NCI-H2081 (cell line): ENCODE measurements around the gene SPOCK1.
A peak's percentile ranks its signal among the peaks of the same experiment; 100 is the strongest.

ENCODE experiments used
- DNase-seq, 2 experiments: peaks; one replicate each; lab custom pipeline; 2025; lab: John Stamatoyannopoulos, UW

SPOCK1 gene

DNA sequence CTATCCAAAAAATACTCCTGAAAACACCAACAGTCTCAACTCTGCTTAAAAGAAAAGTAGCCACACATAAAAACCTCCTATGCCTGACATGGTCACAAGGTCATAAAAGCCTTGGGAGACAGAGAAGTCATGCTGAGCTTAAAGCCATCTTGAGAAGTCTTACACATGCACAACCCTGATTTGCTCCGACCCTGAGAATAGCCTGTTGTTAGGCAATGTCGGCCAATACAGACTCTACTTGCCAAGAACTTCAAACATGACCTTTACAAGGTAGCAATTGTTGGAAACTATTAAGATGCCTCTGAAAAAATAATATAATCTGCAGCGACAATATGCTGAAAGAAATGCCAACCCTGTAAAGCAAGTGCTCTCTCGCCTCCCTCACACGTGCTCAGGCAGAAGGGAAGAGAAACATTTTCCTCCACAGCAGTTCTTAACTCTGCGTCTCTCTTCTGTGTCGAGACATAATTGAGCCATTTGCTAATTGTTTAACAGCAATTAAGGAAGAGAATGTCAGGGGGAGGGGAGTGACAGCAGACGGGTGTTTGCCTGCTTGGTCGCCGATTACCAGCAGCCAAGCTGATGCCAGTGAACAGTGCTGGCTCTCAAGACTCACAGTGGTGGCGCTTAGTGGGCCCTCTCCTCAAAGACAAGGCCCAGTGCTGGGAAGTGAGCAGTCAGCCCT, 393.6 kb downstream of the SPOCK1 start:
- DNase-seq: no peak

- DNase-seq: no peak
These were observed 397.6 kb downstream of the SPOCK1 start for GRCh38 chr5:137101544-137101943.

DNA sequence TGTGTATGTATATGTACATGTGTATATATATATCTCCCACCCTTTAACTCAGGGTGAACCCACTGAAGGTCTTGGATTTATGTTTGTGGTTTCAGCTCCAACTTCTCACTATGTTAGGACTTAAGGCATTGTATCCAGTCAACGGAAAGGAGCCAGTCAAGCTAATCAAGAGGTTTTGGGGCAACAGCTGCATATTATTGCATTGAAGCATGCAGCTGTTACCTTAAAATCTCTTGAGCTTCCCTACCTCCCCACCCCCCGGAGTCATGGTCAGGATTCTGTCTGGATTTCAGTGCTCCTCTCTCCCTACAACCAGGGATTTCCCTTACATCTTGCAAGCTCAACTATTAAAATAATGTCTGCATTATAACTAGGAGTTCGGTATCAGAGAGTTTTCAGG, 399.5 kb downstream of the SPOCK1 start:
- no peak for DNase-seq

DNA sequence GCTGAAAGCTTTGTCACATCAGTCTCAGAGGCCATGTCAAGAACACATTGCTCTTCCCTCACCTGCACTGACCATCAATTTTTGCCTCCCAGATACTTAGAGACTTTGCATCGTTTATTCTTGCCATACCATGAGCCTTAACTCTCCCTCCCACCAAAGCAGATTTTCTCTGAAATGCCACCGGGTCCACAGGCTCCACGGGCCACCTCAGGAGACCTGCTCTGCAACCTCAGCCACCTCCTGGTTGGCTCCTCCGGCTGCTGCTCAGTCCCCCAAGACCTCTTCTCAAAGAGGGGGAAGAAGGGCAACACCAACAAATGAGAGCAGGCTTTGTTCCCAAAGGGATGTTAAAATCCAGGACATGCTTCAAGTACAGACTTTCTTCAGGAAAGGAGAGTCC, 400.5 kb downstream of the SPOCK1 start:
- no peak for DNase-seq

- DNase-seq: no peak
These were observed 400.9 kb downstream of the SPOCK1 start for GRCh38 chr5:137098238-137098637.

- no peak for DNase-seq
These were observed 401.9 kb downstream of the SPOCK1 start for GRCh38 chr5:137097203-137097602.

DNA sequence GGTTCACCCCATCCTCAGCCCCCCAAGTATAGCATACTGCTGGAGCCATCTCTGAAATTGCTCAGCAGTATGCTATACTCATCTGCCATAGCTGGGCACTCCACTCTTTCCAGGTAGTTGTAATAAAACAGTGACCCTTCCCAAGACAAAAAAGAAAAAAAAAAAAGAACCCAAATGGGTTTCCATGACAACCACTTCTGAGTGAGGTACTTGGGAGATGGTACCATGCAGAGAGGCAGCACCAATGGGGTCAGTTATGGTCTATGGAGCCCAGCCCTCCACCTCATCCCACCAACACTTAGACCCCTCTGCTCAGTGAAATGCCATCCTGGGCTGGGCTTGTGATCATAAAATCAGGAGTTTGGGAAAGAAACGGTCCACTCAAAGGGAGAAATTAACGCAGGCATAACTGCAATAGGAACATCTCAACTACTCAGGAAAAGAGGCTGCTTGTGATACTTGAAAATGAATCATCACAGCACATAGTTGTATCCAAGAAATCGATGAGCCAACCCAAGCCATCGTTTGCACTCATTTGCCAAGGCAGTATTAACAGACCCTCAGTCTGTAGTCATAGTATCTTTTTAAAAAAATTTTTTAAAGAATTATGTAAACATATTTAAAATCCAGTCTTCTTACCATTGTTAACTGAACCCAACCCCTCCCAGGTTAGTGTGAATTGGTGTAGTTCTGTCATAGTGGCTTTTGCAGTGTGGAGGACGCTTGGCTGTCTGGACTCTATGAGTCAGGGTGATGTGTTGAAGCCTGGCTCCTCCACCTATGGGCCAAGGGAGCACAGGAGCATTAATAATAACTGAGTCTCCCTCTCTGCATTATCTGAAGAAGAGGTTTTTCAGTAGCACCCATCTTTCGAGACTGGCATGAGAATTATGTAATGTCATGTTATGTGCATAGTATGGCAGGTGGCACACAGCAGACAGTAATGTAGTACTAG, 402.7 kb downstream of the SPOCK1 start:
- DNase-seq: no peak

GRCh38 chr5:137095597-137095996, 403.5 kb downstream of the SPOCK1 start:
- no peak for DNase-seq

DNA sequence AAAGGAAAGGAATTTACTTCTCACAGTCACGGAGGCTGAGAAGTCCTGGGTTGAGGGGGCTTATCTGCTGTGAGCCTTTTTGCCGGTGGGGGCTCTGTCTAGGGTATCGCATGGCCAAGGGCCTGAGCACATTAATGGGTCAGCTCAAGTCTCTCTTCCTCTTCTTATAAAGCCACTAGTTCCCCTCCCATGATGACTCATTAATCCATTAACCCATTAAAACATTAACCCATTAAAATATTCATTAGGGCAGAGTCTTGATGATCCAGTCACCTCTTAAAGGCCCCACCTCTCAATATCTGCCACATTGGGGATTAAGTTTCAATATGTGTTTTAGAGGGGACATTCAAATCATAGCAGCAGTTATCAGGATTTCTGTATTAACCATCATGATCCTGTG, 406.3 kb downstream of the SPOCK1 start:
- DNase-seq: no peak

DNA sequence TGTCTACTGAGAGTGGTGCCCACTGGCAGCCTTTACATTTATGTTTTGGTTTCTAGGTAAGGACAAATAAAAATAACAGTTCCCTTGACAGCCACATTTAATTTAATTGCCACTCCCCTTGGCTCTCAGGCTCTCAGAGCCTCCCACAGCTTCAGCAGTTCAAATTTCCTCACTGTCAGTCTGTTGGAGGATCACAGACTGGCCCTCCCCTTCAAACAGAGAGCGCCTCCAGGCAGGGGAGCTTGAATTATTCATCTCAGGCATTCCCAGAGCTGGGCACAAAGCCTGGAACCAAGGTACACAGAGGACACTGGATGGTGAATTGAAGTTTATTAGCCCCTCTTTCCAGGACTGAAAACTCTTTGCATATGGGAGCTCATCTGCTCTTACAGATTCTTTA, 407.7 kb downstream of the SPOCK1 start:
- peak; percentile 62 to 63 for DNase-seq

GRCh38 chr5:137090721-137091120, 408.4 kb downstream of the SPOCK1 start:
- no peak for DNase-seq

DNA sequence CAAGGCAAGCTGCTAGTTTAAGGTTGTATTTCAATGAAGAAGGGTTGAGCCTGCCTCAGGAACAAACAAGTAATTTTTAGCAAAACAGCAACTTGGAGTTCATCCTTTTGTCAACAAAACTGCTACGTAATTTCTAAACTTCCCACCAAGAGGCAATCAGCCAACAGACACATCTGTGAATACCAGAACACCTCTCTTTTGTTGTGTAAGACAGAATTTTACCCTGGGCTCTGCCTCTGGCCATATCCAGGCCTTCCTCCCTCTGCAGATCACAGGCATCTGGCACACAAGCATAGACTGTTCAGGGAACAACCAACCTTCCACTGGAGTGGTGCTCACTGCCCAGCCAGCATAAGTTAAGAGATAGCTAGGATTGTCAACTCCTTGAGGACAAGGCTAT, 409.0 kb downstream of the SPOCK1 start:
- no peak for DNase-seq

GRCh38 chr5:137088175-137088574, 411.0 kb downstream of the SPOCK1 start:
- DNase-seq: no peak

- no peak for DNase-seq
These were observed 412.8 kb downstream of the SPOCK1 start for GRCh38 chr5:137086342-137086741.

DNA sequence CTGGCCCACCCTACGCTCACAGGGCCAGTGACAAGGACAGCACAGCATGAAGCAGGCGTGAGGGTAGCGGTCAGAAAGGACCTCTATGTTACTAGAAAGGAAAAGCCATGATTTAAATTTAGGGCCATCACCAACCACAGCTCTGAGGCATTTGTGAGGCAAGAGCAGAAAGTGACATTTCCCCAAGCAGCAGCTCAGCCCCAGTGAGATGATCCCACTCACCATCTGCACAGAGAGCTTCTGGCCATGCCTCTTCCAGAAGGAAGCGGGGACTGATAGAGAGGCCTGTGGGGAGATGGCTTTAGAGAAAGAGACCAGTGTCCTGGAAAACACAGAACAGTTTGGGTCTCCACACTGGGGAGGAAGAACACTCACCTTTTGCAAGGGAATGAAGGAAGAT, 413.9 kb downstream of the SPOCK1 start:
- DNase-seq: no peak

DNA sequence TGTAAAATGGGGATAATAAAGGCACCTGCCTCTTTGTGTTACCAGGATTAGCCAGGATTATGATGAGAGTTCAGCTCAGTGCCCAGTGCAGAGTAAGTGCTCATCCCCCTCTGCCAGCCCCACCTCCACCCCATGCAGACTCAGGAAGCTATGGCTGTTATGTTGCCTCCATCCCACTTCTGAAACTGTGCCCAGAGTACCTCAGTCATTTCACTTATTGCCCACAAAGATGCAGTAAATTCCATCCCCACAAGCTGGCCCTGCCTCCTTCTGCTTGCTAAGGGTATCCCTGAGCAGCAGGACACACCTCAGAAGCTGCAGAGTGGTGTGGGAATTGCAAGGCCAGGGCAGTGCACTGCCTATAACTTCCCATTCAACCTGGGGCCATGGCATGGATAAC, 415.1 kb downstream of the SPOCK1 start:
- no peak for DNase-seq

- DNase-seq: no peak
These were observed 416.2 kb downstream of the SPOCK1 start for GRCh38 chr5:137082951-137083350.

DNA sequence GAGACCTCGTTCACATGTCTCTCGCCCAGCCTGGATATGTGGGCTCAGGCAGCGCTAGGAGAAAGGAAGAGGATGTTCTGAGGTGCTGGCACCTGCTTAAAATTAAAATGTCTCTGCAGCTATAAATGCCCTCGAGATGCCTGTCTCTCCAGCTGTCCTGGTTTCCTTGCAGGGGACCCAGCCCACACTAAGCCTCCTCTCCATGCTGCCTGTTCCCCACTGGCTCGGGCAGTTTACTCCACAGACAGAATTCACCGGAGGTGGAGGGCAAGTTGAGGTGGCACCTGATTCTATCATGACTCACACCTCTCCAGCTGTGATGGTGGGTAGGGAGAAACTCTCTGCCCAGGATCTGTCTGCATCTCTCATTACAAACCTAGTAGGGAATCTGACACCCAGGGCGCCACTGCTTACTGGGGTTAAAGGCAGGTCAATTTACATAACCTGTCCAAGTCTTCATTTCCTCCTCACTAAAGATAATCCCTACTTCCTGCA, 420.9 kb downstream of the SPOCK1 start:
- peak in 1 of 2 experiments; percentile 7 for DNase-seq

GRCh38 chr5:137075163-137075970, 423.8 kb downstream of the SPOCK1 start:
- DNase-seq: peak; percentile 56 to 68

GRCh38 chr5:137073189-137073588, 425.9 kb downstream of the SPOCK1 start:
- no peak for DNase-seq

- DNase-seq: peak in 1 of 2 experiments; percentile 10
These were observed 426.6 kb downstream of the SPOCK1 start for GRCh38 chr5:137072361-137073115.
